SU-DHL-6 (cell line): Measurements from ENCODE around the gene GRK3.
A peak's percentile ranks its signal among the peaks of the same experiment; 100 is the strongest.

ENCODE experiments used
- CTCF ChIP-seq: fragments of 200-600 bp; sonication (generic); IDR thresholded peaks from one replicate; pipeline ENCODE4 v1.5.1; 2017; ENCODE audit warnings: antibody characterized with exemption, mild to moderate bottlenecking, low read length, moderate library complexity; ENCODE audit not compliant: insufficient read depth, poor library complexity, severe bottlenecking
- EZH2phosphoT487 ChIP-seq: fragments of 200-600 bp; sonication (generic), shearing (Covaris generic); conservative IDR thresholded peaks from 2 replicates; pipeline ENCODE4 v1.6.1; 2018; ENCODE audit warnings: mild to moderate bottlenecking, antibody characterized with exemption, low read length, moderate library complexity, mixed read lengths

- TF ChIP-seq CTCF (peak; percentile 44), EZH2phosphoT487 (no peak)
Measured at GRCh38 chr22:25774575-25775026, 210.1 kb downstream of the GRK3 start.
